ENCODE data around the gene GRAP.
"Not testable (repeated sequence)": the region's sequence is repeated elsewhere in the genome, so short reads cannot be mapped to it uniquely, and the experiment has no call there.

DNA sequence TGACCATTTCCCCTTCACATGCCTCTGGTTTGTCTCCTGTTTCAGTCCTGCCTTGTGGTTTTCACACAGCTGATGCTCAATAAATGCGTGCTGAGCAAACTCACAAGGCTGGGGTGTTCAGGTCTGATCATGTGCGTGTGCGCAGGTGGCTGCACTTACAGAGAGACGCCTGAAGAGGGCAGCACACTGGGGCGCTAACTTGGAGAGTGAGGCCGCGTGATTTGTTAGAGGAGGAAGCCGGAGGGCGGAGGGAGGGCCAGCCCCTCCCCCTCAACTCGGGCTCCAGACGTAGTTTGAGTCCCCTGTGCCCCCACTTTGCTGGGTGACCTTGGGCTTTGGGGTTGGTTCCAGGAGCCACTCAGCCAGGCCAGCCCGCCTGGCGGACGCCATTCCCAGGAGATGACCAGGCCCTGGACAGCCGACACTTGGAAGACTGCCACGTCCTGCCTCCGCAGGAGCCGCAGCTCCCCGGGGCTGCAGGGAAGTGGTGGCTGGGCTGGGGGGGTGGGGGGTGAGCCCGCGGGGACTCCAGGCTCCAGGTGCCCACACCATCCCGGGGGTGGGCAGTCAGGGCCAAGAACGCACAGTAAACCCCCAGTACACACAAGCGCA is 14.3 kb downstream of the GRAP start:
- TF ChIP-seq, protein P1, sequence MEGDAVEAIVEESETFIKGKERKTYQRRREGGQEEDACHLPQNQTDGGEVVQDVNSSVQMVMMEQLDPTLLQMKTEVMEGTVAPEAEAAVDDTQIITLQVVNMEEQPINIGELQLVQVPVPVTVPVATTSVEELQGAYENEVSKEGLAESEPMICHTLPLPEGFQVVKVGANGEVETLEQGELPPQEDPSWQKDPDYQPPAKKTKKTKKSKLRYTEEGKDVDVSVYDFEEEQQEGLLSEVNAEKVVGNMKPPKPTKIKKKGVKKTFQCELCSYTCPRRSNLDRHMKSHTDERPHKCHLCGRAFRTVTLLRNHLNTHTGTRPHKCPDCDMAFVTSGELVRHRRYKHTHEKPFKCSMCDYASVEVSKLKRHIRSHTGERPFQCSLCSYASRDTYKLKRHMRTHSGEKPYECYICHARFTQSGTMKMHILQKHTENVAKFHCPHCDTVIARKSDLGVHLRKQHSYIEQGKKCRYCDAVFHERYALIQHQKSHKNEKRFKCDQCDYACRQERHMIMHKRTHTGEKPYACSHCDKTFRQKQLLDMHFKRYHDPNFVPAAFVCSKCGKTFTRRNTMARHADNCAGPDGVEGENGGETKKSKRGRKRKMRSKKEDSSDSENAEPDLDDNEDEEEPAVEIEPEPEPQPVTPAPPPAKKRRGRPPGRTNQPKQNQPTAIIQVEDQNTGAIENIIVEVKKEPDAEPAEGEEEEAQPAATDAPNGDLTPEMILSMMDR (conservative IDR thresholded peaks at IDR 0.05): not testable (repeated sequence)
- not testable (repeated sequence) for TF ChIP-seq ZFX (IDR thresholded peaks at IDR 0.05)
